PC-9 (cell line): Measurements from ENCODE around the gene NEUROG1.

Experiments
- CTCF ChIP-seq: fragments of 200-600 bp; sonication (generic); conservative IDR thresholded peaks from 2 replicates; pipeline ENCODE4 v1.6.1; 2017; ENCODE audit warnings: mixed run types, antibody characterized with exemption, mild to moderate bottlenecking, moderate library complexity
- EZH2 ChIP-seq: fragments of 200-600 bp; sonication (generic); IDR thresholded peaks from 2 replicates; pipeline ENCODE4 v1.8.0; 2017; ENCODE audit warnings: antibody characterized with exemption, low read depth

DNA sequence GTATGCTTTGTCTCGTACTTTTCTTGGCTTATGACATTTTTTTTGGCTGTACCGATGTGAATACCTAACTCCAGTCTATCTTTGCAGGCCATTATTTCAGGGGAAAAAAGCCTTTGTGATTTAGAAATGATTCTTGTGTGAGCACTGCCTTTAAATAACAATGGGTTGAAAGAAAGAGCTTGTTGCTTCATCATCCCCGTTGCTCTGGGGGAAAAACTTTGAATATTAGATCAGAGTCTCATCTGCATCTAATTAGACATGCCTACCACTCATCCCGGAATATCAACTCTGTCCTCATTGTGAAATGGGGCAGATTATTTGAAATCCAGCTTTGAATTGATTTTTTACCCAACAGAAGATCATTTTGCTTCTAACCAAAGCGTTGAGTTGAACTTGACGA lies 29.5 kb upstream of the NEUROG1 start:
- TF ChIP-seq CTCF (no peak), EZH2 (no peak)
